Neural progenitor cell (in vitro differentiated cells): ENCODE results near the gene RAB8B. TPM values are rescaled to one million over a fixed set of nuclear protein-coding genes. Genes with fewer than 3 reads are reported as not detected.

ENCODE experiments used
- DNase-seq: peaks from one replicate; pipeline ENCODE4 v3.0.0-alpha.2; 2016; ENCODE audit warnings: low spot score
- H2AFZ ChIP-seq: fragments of 200-600 bp; sonication (generic); replicated peaks from 2 replicates; pipeline ENCODE4 v1.6.1; 2016; ENCODE audit warnings: antibody characterized with exemption
- H3F3A ChIP-seq: fragments of 200-600 bp; sonication (generic); 2 replicates; pipeline ENCODE4 v1.6.1; 2016; ENCODE audit warnings: antibody characterized with exemption, low read depth
- H3K27ac ChIP-seq: fragments of 200-600 bp; sonication (generic); 2 replicates; pipeline ENCODE4 v1.5.1; 2016; ENCODE audit warnings: mild to moderate bottlenecking
- H3K27me3 ChIP-seq: fragments of 200-600 bp; sonication (generic); 2 replicates; pipeline ENCODE4 v1.6.1; 2016; ENCODE audit warnings: mild to moderate bottlenecking, moderate library complexity
- H3K36me3 ChIP-seq: fragments of 200-600 bp; sonication (generic); 2 replicates; pipeline ENCODE4 v1.5.1; 2016
- H3K4me1 ChIP-seq: fragments of 200-600 bp; sonication (generic); 2 replicates; pipeline ENCODE4 v1.6.1; 2016; ENCODE audit warnings: mixed run types
- H3K4me2 ChIP-seq: fragments of 200-600 bp; sonication (generic); 2 replicates; pipeline ENCODE4 v1.6.1; 2016
- H3K4me3 ChIP-seq: fragments of 200-600 bp; sonication (generic); 2 replicates; pipeline ENCODE4 v1.5.1; 2016
- H3K79me2 ChIP-seq: fragments of 200-600 bp; sonication (generic); 2 replicates; pipeline ENCODE4 v1.6.1; 2016; ENCODE audit warnings: low read depth
- H3K9ac ChIP-seq: fragments of 200-600 bp; sonication (generic); 2 replicates; pipeline ENCODE4 v1.6.1; 2016
- H3K9me3 ChIP-seq: fragments of 200-600 bp; sonication (generic); 2 replicates; pipeline ENCODE4 v1.5.1; 2016; ENCODE audit warnings: low read depth
- H4K20me1 ChIP-seq: fragments of 200-600 bp; sonication (generic); 2 replicates; pipeline ENCODE4 v1.6.1; 2016; ENCODE audit warnings: low read depth
- H3K27ac Mint-ChIP-seq: 3 replicates; pipeline ENCODE4 v1.8.0; 2021; ENCODE audit warnings: mixed read lengths
- H3K27me3 Mint-ChIP-seq: 2 replicates; pipeline ENCODE4 v1.8.0; 2022; ENCODE audit warnings: low read depth, mild to moderate bottlenecking, inconsistent platforms, moderate library complexity, mixed read lengths; ENCODE audit not compliant: insufficient read depth
- H3K36me3 Mint-ChIP-seq: 3 replicates; pipeline ENCODE4 v1.8.0; 2021; ENCODE audit warnings: mixed read lengths
- H3K4me1 Mint-ChIP-seq: 3 replicates; pipeline ENCODE4 v1.8.0; 2021; ENCODE audit warnings: mixed read lengths
- H3K4me3 Mint-ChIP-seq: 3 replicates; pipeline ENCODE4 v1.8.0; 2021; ENCODE audit warnings: mild to moderate bottlenecking, moderate library complexity, mixed read lengths
- H3K9me3 Mint-ChIP-seq: 3 replicates; pipeline ENCODE4 v1.8.0; 2020; ENCODE audit warnings: mixed read lengths
- EZH2 ChIP-seq: fragments of 200-600 bp; sonication (generic); IDR thresholded peaks from 2 replicates; pipeline ENCODE4 v1.6.1; 2017; ENCODE audit warnings: antibody characterized with exemption, mild to moderate bottlenecking, moderate library complexity
- EZH2phosphoT487 ChIP-seq: fragments of 200-600 bp; sonication (generic); IDR thresholded peaks from 2 replicates; pipeline ENCODE4 v1.6.1; 2017; ENCODE audit warnings: antibody characterized with exemption
- total RNA-seq: library from RNA; depleted of rRNA; stranded (reverse); fragments of >200 nt; gene quantifications from 2 replicates; pipeline ENCODE4 v1.2.3, GENCODE V29; 2015; ENCODE audit warnings: low replicate concordance
- TF ChIP-seq, protein P1 (sequence below): fragments of 200-600 bp; sonication (generic); IDR thresholded peaks from 2 replicates; pipeline ENCODE4 v1.5.1; 2017; ENCODE audit warnings: antibody characterized with exemption, mild to moderate bottlenecking

RAB8B gene
- total RNA-seq, 1 donor from 2014 or later, result 107 TPM

DNA sequence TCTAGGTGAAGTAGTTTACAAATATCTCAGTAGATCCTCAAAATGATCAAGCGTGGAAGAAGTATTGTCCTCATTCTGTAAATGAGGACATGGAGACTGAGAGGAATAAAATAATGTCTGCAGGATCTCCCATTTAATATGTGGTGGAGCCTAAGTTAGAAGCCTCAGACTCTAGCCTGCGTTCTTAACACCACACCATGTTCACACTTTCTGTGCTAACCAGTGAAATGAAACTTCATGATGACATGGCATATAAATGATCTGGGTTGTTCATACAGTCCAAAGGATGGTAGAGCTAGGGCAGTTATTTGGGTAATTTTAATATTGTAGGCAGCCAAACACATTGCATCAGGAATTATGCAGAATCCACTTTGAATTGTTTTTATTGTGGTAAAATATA lies 62.9 kb downstream of the RAB8B start:
- Mint-ChIP-seq H3K36me3 (peaks cover 33% of the 10 kb centered on the region), H3K27me3 (no peaks in the 10 kb centered on the region), H3K9me3 (no peaks in the 10 kb centered on the region), H3K4me1 (peaks cover 43% of the 10 kb centered on the region), H3K4me3 (no peak overlapping the region), H3K27ac (no peak overlapping the region)
- Histone ChIP-seq H3K79me2 (no peaks in the 10 kb centered on the region), H2AFZ (no peak overlapping the region), H3K4me3 (no peak overlapping the region), H3K9me3 (no peaks in the 10 kb centered on the region), H3K4me1 (peaks cover 21% of the 10 kb centered on the region), H3F3A (peaks cover 23% of the 10 kb centered on the region), H3K9ac (no peak overlapping the region), H3K4me2 (no peak overlapping the region), H3K27me3 (no peaks in the 10 kb centered on the region), H3K27ac (no peak overlapping the region), H3K36me3 (no peaks in the 10 kb centered on the region), H4K20me1 (peaks cover 10% of the 10 kb centered on the region)
- TF ChIP-seq EZH2phosphoT487 (no peak), EZH2 (no peak)
- TF ChIP-seq, protein P1, sequence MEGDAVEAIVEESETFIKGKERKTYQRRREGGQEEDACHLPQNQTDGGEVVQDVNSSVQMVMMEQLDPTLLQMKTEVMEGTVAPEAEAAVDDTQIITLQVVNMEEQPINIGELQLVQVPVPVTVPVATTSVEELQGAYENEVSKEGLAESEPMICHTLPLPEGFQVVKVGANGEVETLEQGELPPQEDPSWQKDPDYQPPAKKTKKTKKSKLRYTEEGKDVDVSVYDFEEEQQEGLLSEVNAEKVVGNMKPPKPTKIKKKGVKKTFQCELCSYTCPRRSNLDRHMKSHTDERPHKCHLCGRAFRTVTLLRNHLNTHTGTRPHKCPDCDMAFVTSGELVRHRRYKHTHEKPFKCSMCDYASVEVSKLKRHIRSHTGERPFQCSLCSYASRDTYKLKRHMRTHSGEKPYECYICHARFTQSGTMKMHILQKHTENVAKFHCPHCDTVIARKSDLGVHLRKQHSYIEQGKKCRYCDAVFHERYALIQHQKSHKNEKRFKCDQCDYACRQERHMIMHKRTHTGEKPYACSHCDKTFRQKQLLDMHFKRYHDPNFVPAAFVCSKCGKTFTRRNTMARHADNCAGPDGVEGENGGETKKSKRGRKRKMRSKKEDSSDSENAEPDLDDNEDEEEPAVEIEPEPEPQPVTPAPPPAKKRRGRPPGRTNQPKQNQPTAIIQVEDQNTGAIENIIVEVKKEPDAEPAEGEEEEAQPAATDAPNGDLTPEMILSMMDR, result no peak
- no peak for DNase-seq

DNA sequence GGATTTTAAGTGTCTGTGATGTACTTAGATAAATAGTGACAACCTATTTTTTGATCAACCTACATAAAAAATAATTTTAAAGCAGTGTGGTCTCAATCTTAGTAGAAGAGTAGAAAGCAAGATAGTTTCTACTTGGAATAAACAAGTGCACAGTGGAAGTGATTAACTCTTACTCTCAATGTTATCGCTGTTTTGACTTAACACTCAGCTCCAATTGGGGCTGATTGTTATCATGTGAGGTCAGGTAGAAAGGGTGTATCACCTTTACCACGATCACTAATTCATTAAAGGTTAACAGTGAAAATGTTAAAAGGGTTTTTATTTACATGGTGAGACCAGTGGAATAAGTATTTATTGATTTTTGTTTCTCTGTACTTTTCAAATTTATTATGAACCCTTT lies 65.6 kb downstream of the RAB8B start:
- Histone ChIP-seq H3K9me3 (no peaks in the 10 kb centered on the region), H3K4me3 (no peak overlapping the region), H3K27me3 (no peaks in the 10 kb centered on the region), H3K4me1 (peaks cover 21% of the 10 kb centered on the region), H3K27ac (peak overlapping the region; percentile 80), H3K4me2 (peak overlapping the region; percentile 56), H3K79me2 (no peaks in the 10 kb centered on the region), H3K36me3 (no peaks in the 10 kb centered on the region), H3K9ac (no peak overlapping the region), H4K20me1 (peaks cover 10% of the 10 kb centered on the region), H2AFZ (no peak overlapping the region), H3F3A (peaks cover 24% of the 10 kb centered on the region)
- Mint-ChIP-seq H3K27me3 (peaks cover 3% of the 10 kb centered on the region), H3K27ac (peak overlapping the region; percentile 69), H3K4me1 (peaks cover 33% of the 10 kb centered on the region), H3K4me3 (no peak overlapping the region), H3K9me3 (no peaks in the 10 kb centered on the region), H3K36me3 (peaks cover 30% of the 10 kb centered on the region)
- TF ChIP-seq, protein P1, result no peak
- TF ChIP-seq EZH2phosphoT487 (no peak), EZH2 (no peak)
- no peak for DNase-seq

DNA sequence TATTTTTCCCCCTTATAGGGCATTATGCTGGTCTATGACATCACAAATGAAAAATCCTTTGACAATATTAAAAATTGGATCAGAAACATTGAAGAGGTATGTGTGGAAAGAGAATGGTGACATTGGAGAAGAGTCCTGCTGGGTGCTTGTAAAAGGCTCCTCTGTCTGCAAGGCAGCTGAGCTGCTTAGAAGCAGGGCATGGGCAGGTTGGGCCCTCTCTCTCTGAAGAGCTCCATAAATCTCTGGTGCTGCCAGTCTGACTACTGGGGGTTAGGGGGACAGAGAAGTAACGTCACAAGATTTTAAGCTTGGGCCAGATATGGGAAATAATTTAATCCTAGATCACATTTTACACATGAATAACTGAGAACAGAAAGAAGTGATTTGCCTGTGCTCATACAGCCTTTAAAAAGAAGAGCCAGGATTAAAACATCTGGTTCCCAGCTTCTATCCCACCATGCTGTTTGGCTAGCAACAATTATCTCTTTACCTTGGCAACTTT lies 66.1 kb downstream of the RAB8B start:
- H3K4me1 ChIP-seq, result peaks cover 21% of the 10 kb centered on the region
- TF ChIP-seq, protein P1, result no peak
- TF ChIP-seq EZH2 (no peak), EZH2phosphoT487 (no peak)
- H3F3A ChIP-seq, result peaks cover 24% of the 10 kb centered on the region
- no peak overlapping the region for H2AFZ ChIP-seq
- no peaks in the 10 kb centered on the region for H3K27me3 ChIP-seq
- H4K20me1 ChIP-seq, result peaks cover 10% of the 10 kb centered on the region
- Mint-ChIP-seq H3K4me1 (peaks cover 33% of the 10 kb centered on the region), H3K9me3 (no peaks in the 10 kb centered on the region), H3K27ac (peak overlapping the region; percentile 95), H3K27me3 (peaks cover 3% of the 10 kb centered on the region), H3K4me3 (peak overlapping the region; percentile 73), H3K36me3 (peaks cover 27% of the 10 kb centered on the region)
- H3K4me2 ChIP-seq, result peak overlapping the region; percentile 56
- no peaks in the 10 kb centered on the region for H3K9me3 ChIP-seq
- peak; percentile 43 for DNase-seq
- H3K36me3 ChIP-seq, result peaks cover 4% of the 10 kb centered on the region
- H3K79me2 ChIP-seq, result no peaks in the 10 kb centered on the region
- no peak overlapping the region for H3K4me3 ChIP-seq
- no peak overlapping the region for H3K9ac ChIP-seq
- peak overlapping the region; percentile 80 for H3K27ac ChIP-seq
